GM23338 (cell line): ENCODE data around the gene CAMTA1. TPM values are rescaled to one million over a fixed set of nuclear protein-coding genes. Genes with fewer than 3 reads are reported as not detected.

Source experiments
- ATAC-seq: fragments of 200-7000 bp; cut with Tn5 transposase; 3 replicates; pipeline ENCODE4 v1.9.1; 2020
- DNase-seq: peaks from one replicate; pipeline ENCODE4 v3.0.0-alpha.2; 2015; ENCODE audit warnings: low spot score
- H2AFZ ChIP-seq: fragments of 200-600 bp; sonication (generic); 2 replicates; pipeline ENCODE4 v1.8.0; 2016; ENCODE audit warnings: antibody characterized with exemption, mild to moderate bottlenecking, moderate library complexity
- H3F3A ChIP-seq: fragments of 200-600 bp; sonication (generic); replicated peaks from 2 replicates; pipeline ENCODE4 v1.8.0; 2017; ENCODE audit warnings: antibody characterized with exemption, mixed run types, low read depth
- H3K27ac ChIP-seq: fragments of 200-600 bp; sonication (generic); 2 replicates; pipeline ENCODE4 v1.6.1; 2016; ENCODE audit warnings: low read depth
- H3K27me3 ChIP-seq: fragments of 200-600 bp; sonication (generic); 2 replicates; pipeline ENCODE4 v1.8.0; 2016; ENCODE audit warnings: mild to moderate bottlenecking, mixed run types, moderate library complexity; ENCODE audit not compliant: insufficient read depth
- H3K36me3 ChIP-seq: fragments of 200-600 bp; sonication (generic); 2 replicates; pipeline ENCODE4 v1.8.0; 2016; ENCODE audit warnings: mild to moderate bottlenecking; ENCODE audit not compliant: insufficient read depth
- H3K4me1 ChIP-seq: fragments of 200-600 bp; sonication (generic); 2 replicates; pipeline ENCODE4 v1.8.0; 2016; ENCODE audit warnings: mild to moderate bottlenecking, moderate library complexity; ENCODE audit not compliant: insufficient read depth
- H3K4me2 ChIP-seq: fragments of 200-600 bp; sonication (generic); 2 replicates; pipeline ENCODE4 v1.7.1; 2017; ENCODE audit warnings: mixed run types
- H3K4me3 ChIP-seq: fragments of 200-600 bp; sonication (generic); 2 replicates; pipeline ENCODE4 v1.6.1; 2016; ENCODE audit warnings: mixed run types
- H3K79me2 ChIP-seq: fragments of 200-600 bp; sonication (generic); replicated peaks from 2 replicates; pipeline ENCODE4 v1.8.0; 2017; ENCODE audit warnings: mild to moderate bottlenecking; ENCODE audit not compliant: insufficient read depth
- H3K9me2 ChIP-seq: fragments of 200-600 bp; sonication (generic); 2 replicates; pipeline ENCODE4 v1.8.0; 2017; ENCODE audit not compliant: insufficient read depth
- H4K20me1 ChIP-seq: fragments of 200-600 bp; sonication (generic); replicated peaks from 2 replicates; pipeline ENCODE4 v1.8.0; 2017; ENCODE audit warnings: mild to moderate bottlenecking; ENCODE audit not compliant: insufficient read depth
- H3K27ac Mint-ChIP-seq: 2 replicates; pipeline ENCODE4 v1.8.0; 2020; ENCODE audit warnings: inconsistent platforms, mild to moderate bottlenecking, moderate library complexity, mixed read lengths
- H3K27me3 Mint-ChIP-seq: 3 replicates; pipeline ENCODE4 v1.8.0; 2022; ENCODE audit warnings: low read depth, mild to moderate bottlenecking, moderate library complexity, mixed read lengths, inconsistent platforms; ENCODE audit not compliant: insufficient read depth, poor library complexity
- H3K36me3 Mint-ChIP-seq: 3 replicates; pipeline ENCODE4 v1.8.0; 2021; ENCODE audit warnings: low read depth, mild to moderate bottlenecking, inconsistent platforms, moderate library complexity, mixed read lengths
- H3K4me1 Mint-ChIP-seq: 3 replicates; pipeline ENCODE4 v1.8.0; 2020; ENCODE audit warnings: mild to moderate bottlenecking, inconsistent platforms, mixed read lengths
- H3K4me3 Mint-ChIP-seq: 3 replicates; pipeline ENCODE4 v1.8.0; 2021; ENCODE audit warnings: moderate library complexity, mild to moderate bottlenecking, inconsistent platforms, mixed read lengths
- H3K9me3 Mint-ChIP-seq: 3 replicates; pipeline ENCODE4 v1.8.0; 2020; ENCODE audit warnings: moderate library complexity, mild to moderate bottlenecking, inconsistent platforms, mixed read lengths
- CREB1 ChIP-seq: fragments of 250-450 bp; sonication (Bioruptor Pico); IDR thresholded peaks from 2 replicates; pipeline ENCODE4 v1.5.0; 2020; ENCODE audit warnings: low read depth, mild to moderate bottlenecking, moderate library complexity
- JUNB ChIP-seq: IDR thresholded peaks from one replicate; pipeline ENCODE4 v1.6.1; 2016; ENCODE audit warnings: antibody characterized with exemption; ENCODE audit not compliant: unreplicated experiment
- NANOG ChIP-seq: IDR thresholded peaks from 2 replicates; pipeline ENCODE4 v1.6.1; 2016; ENCODE audit warnings: antibody characterized with exemption, borderline replicate concordance
- POLR2AphosphoS5 ChIP-seq: IDR thresholded peaks from 2 replicates; pipeline ENCODE4 v1.6.1; 2016; ENCODE audit warnings: antibody characterized with exemption, low read depth
- STAT1 ChIP-seq: IDR thresholded peaks from one replicate; pipeline ENCODE4 v1.6.1; 2016; ENCODE audit warnings: antibody characterized with exemption; ENCODE audit not compliant: unreplicated experiment
- polyA plus RNA-seq: library from polyadenylated mRNA; unstranded; fragments of >200 nt; fragmentation: Nextera tagmentation; extraction: Ambion mirVana; gene quantifications from 2 replicates; pipeline ENCODE4 v1.2.1, GENCODE V29; 2016
- total RNA-seq: library from RNA; depleted of rRNA; stranded (reverse); fragments of >200 nt; shearing (Covaris generic); gene quantifications from 2 replicates; pipeline ENCODE4 v1.2.3, GENCODE V29; 2014
- TF ChIP-seq, protein P1 (sequence below), 2 experiments: fragments of 200-600 bp in 1 of 2; sonication (generic) in 1 of 2; conservative IDR thresholded peaks; 2 replicates each; pipeline versions ENCODE4 v1.5.1 to v1.6.1; 2016 to 2017; ENCODE audit warnings: antibody characterized with exemption in 2 of 2, low read depth in 2 of 2, mild to moderate bottlenecking in 2 of 2, moderate library complexity in 1 of 2
- TF ChIP-seq, protein P2 (sequence below): fragments of 250-450 bp; sonication (Bioruptor Pico); IDR thresholded peaks from 2 replicates; pipeline ENCODE4 v1.5.0; 2020; ENCODE audit warnings: mild to moderate bottlenecking, moderate library complexity
- TF ChIP-seq, protein P3 (sequence below): IDR thresholded peaks from 2 replicates; pipeline ENCODE4 v1.6.1; 2016; ENCODE audit warnings: antibody characterized with exemption

Gene CAMTA1
- total and polyA plus RNA-seq, 2 experiments from 2014 or later = 115 to 519 TPM

DNA sequence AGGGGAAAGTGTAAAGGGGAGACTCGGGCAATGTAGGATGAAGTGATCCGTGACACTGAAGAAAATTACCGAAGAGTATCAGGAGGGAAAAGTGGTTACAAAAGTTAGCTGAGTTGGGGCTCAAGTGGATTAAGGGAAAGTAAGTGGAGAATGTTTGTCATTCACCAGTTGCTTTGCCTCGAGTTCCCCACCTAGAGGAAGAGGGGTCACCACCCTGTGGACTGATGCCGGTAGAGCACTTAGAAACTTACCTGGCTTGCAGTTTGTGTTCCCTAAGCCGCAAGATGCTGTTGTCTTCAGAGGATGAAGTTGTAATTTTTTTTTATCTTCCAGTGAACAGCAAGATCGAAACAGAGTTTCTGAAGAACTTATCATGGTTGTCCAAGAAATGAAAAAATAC lies 999.9 kb downstream of the CAMTA1 start:
- Histone ChIP-seq H3K4me3 (peak overlapping the region; percentile 63), H3K4me2 (peak overlapping the region; percentile 78)

DNA sequence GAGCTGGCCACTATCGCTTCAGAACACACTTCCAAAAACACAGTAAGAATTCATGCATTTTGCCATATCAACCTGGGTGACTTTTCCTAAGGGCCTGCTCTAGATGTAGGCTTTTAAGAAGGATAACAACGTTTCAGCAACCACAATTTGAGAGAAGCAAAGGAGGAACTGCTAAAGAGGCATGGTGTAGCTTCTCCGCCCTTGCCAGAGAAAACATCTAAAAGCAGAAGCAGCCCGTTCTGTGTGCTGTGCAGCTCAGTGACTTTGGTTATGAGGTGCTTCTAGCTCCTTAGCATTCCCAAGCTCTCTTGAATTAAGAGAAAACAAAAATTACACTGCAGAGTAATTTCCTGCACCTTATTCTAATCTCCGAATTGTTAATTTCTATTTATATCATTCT lies 1001.5 kb downstream of the CAMTA1 start:
- H4K20me1 ChIP-seq = no peaks in the 10 kb centered on the region
- no peak overlapping the region for H3K27ac ChIP-seq
- H3F3A ChIP-seq = no peaks in the 10 kb centered on the region
- 0 out of 2 replicates have a peak, but pooled peaks cover 4% of the 10 kb centered on the region for H3K4me1 ChIP-seq
- no peaks in the 10 kb centered on the region for H3K79me2 ChIP-seq
- ATAC-seq (no peak), DNase-seq (no peak)
- H3K4me2 ChIP-seq = no peak overlapping the region
- peaks cover 37% of the 10 kb centered on the region for H3K9me3 Mint-ChIP-seq
- H2AFZ ChIP-seq = no peak overlapping the region
- H3K4me1 Mint-ChIP-seq = no peaks in the 10 kb centered on the region
- peaks cover 9% of the 10 kb centered on the region for H3K27me3 ChIP-seq
- no peak overlapping the region for H3K27ac Mint-ChIP-seq
- H3K36me3 ChIP-seq = peaks cover 53% of the 10 kb centered on the region
- H3K27me3 Mint-ChIP-seq = peaks cover 17% of the 10 kb centered on the region
- H3K9me2 ChIP-seq = no peaks in the 10 kb centered on the region; the same call in 1 of the 2 replicates
- H3K36me3 Mint-ChIP-seq = peaks cover 73% of the 10 kb centered on the region
- no peak overlapping the region for H3K4me3 Mint-ChIP-seq
- no peak overlapping the region for H3K4me3 ChIP-seq
- TF ChIP-seq, protein P1, sequence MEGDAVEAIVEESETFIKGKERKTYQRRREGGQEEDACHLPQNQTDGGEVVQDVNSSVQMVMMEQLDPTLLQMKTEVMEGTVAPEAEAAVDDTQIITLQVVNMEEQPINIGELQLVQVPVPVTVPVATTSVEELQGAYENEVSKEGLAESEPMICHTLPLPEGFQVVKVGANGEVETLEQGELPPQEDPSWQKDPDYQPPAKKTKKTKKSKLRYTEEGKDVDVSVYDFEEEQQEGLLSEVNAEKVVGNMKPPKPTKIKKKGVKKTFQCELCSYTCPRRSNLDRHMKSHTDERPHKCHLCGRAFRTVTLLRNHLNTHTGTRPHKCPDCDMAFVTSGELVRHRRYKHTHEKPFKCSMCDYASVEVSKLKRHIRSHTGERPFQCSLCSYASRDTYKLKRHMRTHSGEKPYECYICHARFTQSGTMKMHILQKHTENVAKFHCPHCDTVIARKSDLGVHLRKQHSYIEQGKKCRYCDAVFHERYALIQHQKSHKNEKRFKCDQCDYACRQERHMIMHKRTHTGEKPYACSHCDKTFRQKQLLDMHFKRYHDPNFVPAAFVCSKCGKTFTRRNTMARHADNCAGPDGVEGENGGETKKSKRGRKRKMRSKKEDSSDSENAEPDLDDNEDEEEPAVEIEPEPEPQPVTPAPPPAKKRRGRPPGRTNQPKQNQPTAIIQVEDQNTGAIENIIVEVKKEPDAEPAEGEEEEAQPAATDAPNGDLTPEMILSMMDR (conservative IDR thresholded peaks at IDR 0.05; ENCODE audit: low read depth in 2 of 2) = no peak
- TF ChIP-seq, protein P2, sequence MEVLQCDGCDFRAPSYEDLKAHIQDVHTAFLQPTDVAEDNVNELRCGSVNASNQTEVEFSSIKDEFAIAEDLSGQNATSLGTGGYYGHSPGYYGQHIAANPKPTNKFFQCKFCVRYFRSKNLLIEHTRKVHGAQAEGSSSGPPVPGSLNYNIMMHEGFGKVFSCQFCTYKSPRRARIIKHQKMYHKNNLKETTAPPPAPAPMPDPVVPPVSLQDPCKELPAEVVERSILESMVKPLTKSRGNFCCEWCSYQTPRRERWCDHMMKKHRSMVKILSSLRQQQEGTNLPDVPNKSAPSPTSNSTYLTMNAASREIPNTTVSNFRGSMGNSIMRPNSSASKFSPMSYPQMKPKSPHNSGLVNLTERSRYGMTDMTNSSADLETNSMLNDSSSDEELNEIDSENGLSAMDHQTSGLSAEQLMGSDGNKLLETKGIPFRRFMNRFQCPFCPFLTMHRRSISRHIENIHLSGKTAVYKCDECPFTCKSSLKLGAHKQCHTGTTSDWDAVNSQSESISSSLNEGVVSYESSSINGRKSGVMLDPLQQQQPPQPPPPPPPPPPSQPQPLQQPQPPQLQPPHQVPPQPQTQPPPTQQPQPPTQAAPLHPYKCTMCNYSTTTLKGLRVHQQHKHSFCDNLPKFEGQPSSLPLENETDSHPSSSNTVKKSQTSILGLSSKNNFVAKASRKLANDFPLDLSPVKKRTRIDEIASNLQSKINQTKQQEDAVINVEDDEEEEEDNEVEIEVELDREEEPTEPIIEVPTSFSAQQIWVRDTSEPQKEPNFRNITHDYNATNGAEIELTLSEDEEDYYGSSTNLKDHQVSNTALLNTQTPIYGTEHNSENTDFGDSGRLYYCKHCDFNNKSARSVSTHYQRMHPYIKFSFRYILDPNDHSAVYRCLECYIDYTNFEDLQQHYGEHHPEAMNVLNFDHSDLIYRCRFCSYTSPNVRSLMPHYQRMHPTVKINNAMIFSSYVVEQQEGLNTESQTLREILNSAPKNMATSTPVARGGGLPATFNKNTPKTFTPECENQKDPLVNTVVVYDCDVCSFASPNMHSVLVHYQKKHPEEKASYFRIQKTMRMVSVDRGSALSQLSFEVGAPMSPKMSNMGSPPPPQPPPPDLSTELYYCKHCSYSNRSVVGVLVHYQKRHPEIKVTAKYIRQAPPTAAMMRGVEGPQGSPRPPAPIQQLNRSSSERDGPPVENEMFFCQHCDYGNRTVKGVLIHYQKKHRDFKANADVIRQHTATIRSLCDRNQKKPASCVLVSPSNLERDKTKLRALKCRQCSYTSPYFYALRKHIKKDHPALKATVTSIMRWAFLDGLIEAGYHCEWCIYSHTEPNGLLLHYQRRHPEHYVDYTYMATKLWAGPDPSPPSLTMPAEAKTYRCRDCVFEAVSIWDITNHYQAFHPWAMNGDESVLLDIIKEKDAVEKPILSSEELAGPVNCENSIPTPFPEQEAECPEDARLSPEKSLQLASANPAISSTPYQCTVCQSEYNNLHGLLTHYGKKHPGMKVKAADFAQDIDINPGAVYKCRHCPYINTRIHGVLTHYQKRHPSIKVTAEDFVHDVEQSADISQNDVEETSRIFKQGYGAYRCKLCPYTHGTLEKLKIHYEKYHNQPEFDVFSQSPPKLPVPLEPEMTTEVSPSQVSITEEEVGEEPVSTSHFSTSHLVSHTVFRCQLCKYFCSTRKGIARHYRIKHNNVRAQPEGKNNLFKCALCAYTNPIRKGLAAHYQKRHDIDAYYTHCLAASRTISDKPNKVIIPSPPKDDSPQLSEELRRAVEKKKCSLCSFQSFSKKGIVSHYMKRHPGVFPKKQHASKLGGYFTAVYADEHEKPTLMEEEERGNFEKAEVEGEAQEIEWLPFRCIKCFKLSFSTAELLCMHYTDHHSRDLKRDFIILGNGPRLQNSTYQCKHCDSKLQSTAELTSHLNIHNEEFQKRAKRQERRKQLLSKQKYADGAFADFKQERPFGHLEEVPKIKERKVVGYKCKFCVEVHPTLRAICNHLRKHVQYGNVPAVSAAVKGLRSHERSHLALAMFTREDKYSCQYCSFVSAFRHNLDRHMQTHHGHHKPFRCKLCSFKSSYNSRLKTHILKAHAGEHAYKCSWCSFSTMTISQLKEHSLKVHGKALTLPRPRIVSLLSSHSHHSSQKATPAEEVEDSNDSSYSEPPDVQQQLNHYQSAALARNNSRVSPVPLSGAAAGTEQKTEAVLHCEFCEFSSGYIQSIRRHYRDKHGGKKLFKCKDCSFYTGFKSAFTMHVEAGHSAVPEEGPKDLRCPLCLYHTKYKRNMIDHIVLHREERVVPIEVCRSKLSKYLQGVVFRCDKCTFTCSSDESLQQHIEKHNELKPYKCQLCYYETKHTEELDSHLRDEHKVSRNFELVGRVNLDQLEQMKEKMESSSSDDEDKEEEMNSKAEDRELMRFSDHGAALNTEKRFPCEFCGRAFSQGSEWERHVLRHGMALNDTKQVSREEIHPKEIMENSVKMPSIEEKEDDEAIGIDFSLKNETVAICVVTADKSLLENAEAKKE (CRISPR knock-in tag) = no peak
- no peak for TF ChIP-seq CREB1 (CRISPR knock-in tag)
- TF ChIP-seq, protein P3, sequence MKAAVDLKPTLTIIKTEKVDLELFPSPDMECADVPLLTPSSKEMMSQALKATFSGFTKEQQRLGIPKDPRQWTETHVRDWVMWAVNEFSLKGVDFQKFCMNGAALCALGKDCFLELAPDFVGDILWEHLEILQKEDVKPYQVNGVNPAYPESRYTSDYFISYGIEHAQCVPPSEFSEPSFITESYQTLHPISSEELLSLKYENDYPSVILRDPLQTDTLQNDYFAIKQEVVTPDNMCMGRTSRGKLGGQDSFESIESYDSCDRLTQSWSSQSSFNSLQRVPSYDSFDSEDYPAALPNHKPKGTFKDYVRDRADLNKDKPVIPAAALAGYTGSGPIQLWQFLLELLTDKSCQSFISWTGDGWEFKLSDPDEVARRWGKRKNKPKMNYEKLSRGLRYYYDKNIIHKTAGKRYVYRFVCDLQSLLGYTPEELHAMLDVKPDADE = no peak
- no peak for TF ChIP-seq JUNB
- TF ChIP-seq STAT1 = no peak
- TF ChIP-seq POLR2AphosphoS5 = no peak

More for the DNA sequence above, 999.9 kb downstream of the CAMTA1 start:
- Histone ChIP-seq H3K9me2 (no peaks in the 10 kb centered on the region; the same call in 1 of the 2 replicates), H3F3A (no peaks in the 10 kb centered on the region), H4K20me1 (no peaks in the 10 kb centered on the region), H3K79me2 (no peaks in the 10 kb centered on the region), H2AFZ (no peak overlapping the region), H3K27me3 (peaks cover 9% of the 10 kb centered on the region), H3K36me3 (peaks cover 36% of the 10 kb centered on the region), H3K4me1 (0 out of 2 replicates have a peak, but pooled peaks cover 4% of the 10 kb centered on the region), H3K27ac (no peak overlapping the region)
- DNase-seq (peak; percentile 56), ATAC-seq (peak; percentile 6; the same call in 1 of the 3 replicates)
- H3K27ac Mint-ChIP-seq = no peak overlapping the region
- peak overlapping the region; percentile 57 for H3K4me3 Mint-ChIP-seq
- H3K36me3 Mint-ChIP-seq = peaks cover 64% of the 10 kb centered on the region
- H3K4me1 Mint-ChIP-seq = no peaks in the 10 kb centered on the region
- TF ChIP-seq NANOG = no peak
- TF ChIP-seq, protein P1 (conservative IDR thresholded peaks at IDR 0.05; ENCODE audit: low read depth in 2 of 2) = peak; percentile 37 to 42; a peak in 3 of 4 replicates
- peaks cover 21% of the 10 kb centered on the region for H3K9me3 Mint-ChIP-seq
- peaks cover 17% of the 10 kb centered on the region for H3K27me3 Mint-ChIP-seq
